HG02763 (cell line): ENCODE data around the gene R3HDM2.
"Not testable (repeated sequence)": the region's sequence is repeated elsewhere in the genome, so short reads cannot be mapped to it uniquely, and the experiment has no call there.

Source experiments
- ATAC-seq: cut with Tn5 transposase; IDR thresholded peaks from one replicate; pipeline ENCODE4 v1.9.1; 2021; ENCODE audit warnings: mild to moderate bottlenecking, moderate library complexity; ENCODE audit not compliant: unreplicated experiment

R3HDM2 gene

GRCh38 chr12:57276233-57276632 is 154.6 kb downstream of the R3HDM2 start:
- not testable (repeated sequence) for ATAC-seq

- ATAC-seq = no peak
These were observed 157.3 kb downstream of the R3HDM2 start for GRCh38 chr12:57273516-57273915.

DNA sequence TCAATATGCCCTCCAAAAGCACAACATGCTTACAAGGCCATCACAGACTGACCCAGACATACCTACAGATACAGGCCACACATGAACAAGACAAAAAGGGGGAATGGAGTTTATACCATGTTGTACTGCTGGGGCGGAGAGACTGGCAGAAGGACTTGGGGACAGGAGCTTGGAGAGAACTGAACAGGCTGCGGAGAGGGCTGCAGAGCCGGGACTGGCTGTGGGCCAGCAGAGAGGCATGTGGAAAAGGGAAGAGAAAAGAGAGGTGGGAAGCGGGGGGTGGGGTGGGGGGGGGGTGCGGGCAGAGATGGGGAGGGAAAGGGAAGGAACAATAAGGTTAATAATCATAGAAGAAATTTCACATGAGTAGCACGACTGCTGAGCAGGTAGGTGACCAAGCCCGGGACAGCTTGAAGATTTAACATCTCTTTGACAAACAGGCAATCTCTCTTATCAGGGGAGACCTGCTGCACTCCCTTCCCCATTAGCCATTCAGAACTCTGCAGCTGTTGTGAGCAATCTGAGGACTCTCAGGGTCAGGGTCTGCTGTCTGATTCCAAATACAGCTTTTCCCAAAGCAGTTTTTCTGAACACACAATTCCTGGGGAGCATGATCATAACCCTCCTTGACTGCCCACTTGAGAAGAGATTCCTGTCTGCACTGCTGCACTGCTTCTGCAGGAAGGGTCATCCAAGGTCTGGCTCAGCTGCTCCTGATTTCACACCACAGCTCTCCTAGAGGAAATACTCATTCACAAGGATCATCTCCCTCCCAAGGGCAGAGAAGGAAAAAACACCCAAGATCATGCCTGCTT is 158.3 kb downstream of the R3HDM2 start:
- ATAC-seq = no peak

DNA sequence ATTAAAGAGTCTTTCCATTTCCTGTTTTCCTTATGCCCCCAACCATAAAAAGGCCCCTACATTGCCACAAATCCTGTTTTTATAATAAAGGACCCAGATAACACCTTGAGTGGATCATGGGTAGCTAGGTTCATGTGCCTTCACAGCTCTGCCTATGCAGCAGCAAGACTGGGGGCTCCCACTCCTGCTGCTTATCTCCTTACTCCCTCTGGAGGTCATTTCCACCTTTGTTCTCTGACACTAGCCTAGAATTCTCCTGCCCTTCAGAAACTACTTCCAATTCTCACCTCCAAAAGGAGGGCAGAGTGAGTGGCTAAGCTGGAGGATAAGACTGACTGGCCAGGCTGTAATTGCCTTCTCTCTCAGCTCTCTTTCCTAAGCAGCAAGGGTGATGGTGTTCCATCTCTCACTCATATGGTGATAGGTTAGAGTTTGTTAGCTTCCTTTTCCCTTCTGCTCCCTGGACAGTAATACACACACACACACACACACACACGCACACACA is 159.8 kb downstream of the R3HDM2 start:
- ATAC-seq = no peak

DNA sequence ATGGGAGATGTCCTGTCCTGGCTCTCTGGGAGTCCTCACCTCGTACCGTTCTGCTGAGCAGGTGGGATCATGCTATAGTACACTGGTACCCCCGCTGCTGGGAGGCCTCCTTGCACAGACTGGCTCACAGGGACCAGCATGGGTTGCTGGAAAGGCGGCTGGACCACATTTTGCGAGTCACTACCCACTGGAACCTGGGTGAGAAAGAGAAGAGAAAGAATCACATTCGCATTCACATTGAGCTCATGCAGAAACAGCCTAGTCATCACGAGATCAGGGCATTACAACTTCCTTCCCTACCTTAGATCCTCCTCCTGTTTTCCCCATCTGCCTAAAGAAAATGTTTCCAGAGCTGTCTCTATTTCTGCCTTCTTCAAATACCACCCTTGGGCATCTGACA is 162.6 kb downstream of the R3HDM2 start:
- no peak for ATAC-seq

- ATAC-seq = no peak
These were observed 164.2 kb downstream of the R3HDM2 start for GRCh38 chr12:57266681-57267080.

DNA sequence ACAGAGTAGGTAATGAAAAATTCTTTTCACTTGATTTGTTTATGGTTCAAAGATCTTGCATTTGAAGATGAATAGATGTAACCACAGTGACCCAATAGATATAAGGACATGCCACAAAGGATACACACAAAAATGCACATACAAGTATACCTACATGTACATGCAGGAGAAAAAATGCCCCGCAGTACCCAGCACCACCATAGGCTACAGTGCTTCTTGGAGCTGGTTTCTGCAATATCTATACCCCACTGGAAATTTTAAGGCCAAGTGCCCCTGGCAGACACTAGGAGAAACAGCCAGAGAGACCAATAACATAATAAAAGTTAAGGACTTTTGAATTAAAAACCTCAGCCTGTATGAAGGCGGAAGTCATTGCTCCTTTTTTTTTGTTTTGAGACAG is 167.7 kb downstream of the R3HDM2 start:
- no peak for ATAC-seq

GRCh38 chr12:57262126-57262822 is 168.6 kb downstream of the R3HDM2 start:
- ATAC-seq = no peak

DNA sequence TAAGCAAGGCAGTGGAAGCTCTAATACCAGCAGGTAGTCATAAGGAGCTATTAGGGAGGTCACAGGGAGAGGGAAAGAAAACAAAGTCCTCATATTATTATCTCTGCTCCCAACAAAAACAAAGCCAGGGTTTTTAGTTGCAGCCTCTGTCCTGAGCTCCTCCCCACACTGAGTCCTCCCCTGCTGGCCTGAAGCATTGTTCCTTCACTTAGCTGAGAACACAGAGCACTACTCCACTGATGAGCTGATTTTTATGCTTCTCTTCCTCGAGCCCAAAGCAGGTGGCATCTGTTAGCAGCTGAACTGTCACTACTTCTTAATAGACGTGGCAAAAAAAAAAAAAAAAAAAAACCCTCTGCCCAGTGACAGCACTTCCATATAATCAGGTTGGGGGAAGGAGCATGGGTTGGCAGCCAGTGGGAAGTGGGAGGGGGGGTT is 169.4 kb downstream of the R3HDM2 start:
- ATAC-seq = no peak

DNA sequence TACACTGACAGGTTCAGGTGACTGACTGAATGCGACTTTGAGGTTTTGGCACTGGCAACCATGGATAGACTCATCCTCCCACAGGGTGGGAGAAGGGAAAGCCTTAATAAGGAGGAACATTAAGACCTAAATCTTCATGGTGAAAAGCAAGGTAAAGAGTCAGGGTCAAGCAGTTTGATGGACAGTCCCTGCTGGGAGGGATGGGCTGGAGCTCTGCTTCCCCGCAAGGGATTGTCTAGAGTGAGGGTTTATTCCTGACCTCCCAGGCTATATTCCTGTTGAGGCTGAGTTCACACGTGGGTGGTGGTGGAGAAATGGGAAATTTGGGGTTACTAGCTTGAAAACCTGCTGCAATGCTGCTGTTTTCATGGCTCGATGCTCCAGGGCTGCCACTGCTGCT is 170.5 kb downstream of the R3HDM2 start:
- ATAC-seq = no peak

GRCh38 chr12:57258977-57259970 is 171.6 kb downstream of the R3HDM2 start:
- ATAC-seq = no peak

- no peak for ATAC-seq
These were observed 174.9 kb downstream of the R3HDM2 start for GRCh38 chr12:57255916-57256315.

DNA sequence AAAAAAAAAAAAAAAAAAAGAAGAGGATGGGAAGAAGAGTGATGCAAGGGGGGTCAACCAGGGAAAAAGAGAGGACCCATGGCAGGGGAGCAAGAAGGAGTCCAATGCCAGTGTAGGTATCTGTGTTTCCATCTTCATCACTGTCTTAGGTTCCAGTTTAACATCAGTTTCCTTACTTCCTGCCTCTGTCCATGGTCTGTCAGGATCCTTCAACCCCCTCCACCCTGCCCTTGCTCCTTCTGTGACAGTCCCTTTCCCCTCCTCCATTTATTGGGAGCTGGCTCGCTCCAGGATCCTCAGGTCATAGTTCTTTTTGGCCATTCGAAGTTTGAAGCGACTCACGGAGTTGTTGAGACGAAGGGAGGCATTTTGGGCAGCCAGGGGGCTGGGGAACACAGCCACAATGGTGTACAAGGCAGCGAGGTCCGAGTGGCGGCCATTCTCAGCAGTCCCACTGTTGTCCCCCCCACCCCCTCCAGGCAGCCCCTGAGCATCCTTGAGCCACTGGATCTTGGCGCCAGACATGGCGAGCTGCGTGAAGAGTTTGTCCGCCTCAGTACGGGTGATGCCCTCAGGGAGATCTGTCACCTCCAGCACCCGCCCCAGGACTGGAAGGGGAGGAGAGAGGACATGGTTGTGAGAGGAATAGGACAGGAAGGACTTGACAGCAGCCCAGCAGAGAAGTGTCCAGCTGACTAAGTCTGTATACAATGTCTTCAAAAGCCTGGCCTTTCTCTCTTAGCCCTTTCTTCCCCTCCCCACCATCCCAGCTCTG is 176.2 kb downstream of the R3HDM2 start:
- no peak for ATAC-seq

- ATAC-seq = no peak
These were observed 179.9 kb downstream of the R3HDM2 start, which contains the start of gene STAC3 for GRCh38 chr12:57250956-57251355. Gene STAC3, minus strand, starts transcription at chr12:57251187. Its CDS starts 1,551 bp downstream, at chr12:57249636.

- ATAC-seq = no peak
These were observed 180.3 kb downstream of the R3HDM2 start for GRCh38 chr12:57250541-57250940.

DNA sequence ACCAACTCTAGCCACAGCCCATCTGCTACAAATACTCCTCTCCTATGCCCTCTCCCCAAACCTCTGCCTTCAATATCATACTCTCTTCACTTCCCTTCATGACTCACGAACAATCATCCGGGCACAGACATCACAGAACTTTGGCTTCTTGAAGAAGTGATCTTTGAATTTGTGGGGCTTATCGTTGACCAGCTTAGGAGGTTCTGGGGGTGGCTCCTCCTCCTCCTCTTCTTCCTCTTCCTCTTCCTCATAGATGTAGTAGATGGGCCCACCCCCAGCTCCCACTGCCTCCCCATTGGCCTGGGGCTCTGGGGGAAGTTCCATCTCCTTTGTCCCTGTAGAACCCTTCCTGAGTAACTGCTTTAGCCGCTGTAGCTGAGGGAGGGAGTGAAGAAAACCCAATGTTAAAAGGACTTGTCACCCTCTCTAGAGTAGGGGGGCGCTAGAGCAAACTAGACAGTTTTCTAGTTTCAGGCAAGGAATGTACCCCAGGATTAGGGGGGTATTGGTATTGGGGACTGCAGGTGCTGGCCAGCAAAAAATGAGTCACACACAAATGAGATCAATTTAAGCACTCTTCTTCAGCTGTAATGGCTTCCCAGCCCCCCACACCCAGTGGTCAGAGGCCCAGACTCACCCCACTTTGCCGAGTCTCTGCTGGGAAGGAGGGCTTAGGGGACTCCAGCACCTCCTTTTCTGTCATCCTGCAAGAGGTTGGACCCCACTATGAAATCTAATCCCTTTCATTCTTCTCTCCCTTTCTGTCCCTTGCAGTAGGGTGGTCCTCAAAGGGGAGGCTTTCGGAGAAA is 181.7 kb downstream of the R3HDM2 start:
- no peak for ATAC-seq

DNA sequence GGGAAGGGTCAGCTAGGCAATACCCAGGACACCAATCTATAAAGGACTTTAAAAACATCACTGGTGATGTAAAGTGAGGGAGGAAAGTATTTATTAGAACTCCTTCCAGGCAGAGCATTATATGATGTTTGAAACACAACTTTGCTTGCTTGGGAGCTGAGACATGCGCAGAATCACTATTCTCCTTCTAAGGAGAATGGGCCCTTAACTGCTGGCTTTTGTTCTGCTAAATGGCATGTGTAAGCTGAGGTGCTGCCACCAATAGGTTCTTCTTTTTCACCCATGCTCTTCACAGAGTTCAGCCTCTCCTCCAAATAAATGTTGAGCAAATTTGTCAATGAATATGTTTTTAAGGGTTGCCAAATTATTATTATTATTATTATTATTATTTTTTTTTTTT is 183.8 kb downstream of the R3HDM2 start:
- ATAC-seq = no peak

GRCh38 chr12:57244312-57244696 is 186.5 kb downstream of the R3HDM2 start:
- ATAC-seq = no peak
